GM11168 (cell line): ENCODE data around the gene GATAD2A.
"Not testable (repeated sequence)": the region's sequence is repeated elsewhere in the genome, so short reads cannot be mapped to it uniquely, and the experiment has no call there.

ENCODE experiments used
- in situ Hi-C: fragments of 300-500 bp; cut with MboI; formaldehyde crosslinking; loops from one replicate; pipeline ENCODE4 v1.12.0; 2022; ENCODE audit warnings: low sequenced_read_pairs; ENCODE audit not compliant: unreplicated experiment

Gene GATAD2A

DNA sequence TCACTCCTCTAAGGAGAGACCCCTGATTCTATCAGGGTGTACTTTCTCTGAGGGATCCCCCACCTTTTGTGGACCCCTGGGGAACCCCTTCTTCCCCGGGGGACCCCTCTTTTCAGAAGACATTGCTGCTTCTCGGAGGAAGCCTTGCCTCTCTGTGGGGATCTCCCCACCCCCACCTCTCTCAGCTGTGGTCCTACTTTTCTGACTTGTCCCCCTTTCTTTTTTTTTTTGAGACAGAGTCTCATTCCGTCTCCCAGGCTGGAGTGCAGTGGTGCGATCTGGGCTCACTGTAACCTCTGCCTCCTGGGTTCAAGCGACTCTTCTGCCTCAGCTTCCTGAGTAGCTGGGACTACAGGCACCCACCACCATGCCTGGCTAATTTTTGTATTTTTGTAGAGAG is 18.4 kb upstream of the GATAD2A start:
- in situ Hi-C loops: no loop called here

DNA sequence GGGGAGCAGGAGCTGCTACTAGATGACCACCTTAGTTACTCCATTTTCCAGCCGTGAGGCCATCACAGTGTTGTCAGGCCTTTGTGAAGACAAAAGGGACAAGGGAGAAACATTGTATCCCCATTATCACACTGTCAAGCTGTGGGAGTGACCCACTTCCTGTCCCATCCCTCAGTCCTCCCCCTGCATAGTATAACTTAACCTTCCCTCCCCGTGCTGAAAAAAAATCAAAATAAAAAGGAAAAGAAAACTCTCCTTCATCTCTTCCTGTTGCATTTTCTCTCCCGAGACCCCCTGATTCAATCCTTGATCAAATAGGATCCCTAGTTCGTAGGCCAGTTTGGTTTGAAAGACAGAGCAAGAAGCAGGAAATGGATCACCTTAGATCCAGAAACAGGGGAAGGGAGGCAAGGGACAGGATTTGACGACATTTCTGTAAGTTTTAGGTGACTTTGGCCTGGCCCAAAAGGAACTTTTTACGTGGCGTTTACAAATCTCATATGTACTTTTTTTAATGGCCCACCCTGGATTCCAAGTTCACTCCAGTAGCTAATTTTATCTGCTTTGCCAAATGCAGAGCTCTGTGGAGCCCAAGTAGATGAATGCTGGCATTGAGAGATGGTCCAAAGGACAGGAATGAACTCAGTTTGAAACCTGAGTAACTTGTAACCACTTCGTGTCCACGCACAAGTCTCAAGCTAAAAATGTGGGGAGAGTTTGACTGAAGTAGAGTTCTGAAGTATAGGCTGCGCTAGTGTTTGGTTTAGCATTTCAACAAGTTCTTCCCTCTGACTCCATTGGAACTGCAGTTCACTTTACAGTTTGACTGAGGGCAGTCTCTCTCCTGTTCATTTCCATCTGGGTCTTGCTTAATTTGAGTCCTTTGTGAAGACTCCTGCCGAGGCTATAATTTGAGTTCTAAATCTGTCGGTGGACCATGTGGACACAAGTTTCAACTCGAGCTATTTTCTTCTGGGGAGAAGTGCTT is 16.6 kb upstream of the GATAD2A start:
- in situ Hi-C loops: no loop called here

GRCh38 chr19:19389683-19390082 is 15.8 kb upstream of the GATAD2A start:
- in situ Hi-C loops: not testable (repeated sequence)

- in situ Hi-C loops: not testable (repeated sequence)
These were observed 11.1 kb upstream of the GATAD2A start for GRCh38 chr19:19394333-19394732.

- in situ Hi-C loops: no loop called here
These were observed 5.6 kb upstream of the GATAD2A start for GRCh38 chr19:19399733-19400433.

GRCh38 chr19:19402656-19403372 is 2.7 kb upstream of the GATAD2A start:
- in situ Hi-C loops: no loop called here

- in situ Hi-C loops: no loop called here
These were observed 2.0 kb upstream of the GATAD2A start for GRCh38 chr19:19403373-19403901.

DNA sequence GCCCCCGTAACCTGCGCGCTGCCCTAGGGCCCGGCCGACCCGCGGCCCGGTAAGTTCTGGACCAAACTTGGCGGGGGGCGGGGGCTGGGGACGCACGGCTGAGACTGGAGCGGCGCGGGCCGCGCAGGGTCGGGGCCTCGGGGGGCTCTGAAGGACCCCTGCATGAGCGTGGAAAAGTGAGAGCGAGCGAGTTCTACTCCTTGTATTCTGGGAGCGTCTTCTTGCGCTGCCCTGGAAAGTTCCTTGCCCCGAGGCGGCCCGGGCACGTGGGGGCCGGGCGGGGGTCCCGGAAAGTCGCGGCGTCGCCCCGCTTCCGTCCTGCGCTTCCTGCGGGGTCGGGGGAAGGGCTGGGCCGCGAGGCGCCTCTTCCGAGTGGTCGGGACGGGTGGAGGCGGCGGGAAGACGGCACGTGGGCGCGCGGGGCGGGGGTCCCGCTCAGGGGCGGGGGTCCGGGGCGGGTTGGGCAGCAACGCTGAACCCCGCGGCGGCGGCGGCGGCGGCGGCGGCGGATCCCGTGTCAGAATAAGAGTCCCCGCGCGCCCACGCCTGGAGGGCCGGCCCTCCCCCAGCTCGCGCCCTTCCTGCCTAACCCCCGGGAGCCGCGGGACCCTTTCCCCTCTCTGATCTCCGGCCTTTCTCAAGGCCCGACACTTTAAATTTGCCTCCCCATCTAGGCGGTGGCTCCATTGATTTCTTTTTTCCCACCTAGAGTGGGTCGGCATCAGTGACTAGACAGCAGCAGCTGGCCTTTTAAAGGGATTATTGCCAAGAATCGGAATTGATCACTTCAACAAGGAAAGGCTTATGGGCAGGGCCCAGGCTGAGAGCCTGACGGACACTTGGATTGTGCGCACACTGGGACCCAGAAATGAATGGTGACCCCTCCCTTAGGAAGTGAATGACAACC is 749 bp downstream of the GATAD2A start:
- in situ Hi-C loops: no loop called here

- in situ Hi-C loops: no loop called here
These were observed 1.6 kb downstream of the GATAD2A start for GRCh38 chr19:19406878-19407632.

DNA sequence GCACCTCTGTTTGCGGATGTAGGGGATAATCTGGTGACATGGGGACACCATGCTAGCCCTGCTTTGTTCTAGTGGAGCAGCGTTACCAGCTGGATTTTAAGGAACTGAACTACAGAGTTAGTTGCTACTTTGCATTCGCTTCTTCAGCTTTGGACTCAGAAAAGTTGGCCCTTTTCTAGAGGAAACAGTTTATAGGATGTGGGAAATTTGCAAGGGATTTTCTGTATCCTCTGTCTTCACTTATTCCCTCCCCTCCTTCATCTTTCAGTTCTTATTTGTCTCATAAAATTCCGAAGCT is 2.1 kb downstream of the GATAD2A start:
- in situ Hi-C loops: no loop called here

- in situ Hi-C loops: no loop called here
These were observed 3.7 kb downstream of the GATAD2A start for GRCh38 chr19:19409205-19409604.

- in situ Hi-C loops: no loop called here
These were observed 4.2 kb downstream of the GATAD2A start for GRCh38 chr19:19409631-19410030.

- in situ Hi-C loops: no loop called here
These were observed 5.4 kb downstream of the GATAD2A start for GRCh38 chr19:19410553-19411550.

DNA sequence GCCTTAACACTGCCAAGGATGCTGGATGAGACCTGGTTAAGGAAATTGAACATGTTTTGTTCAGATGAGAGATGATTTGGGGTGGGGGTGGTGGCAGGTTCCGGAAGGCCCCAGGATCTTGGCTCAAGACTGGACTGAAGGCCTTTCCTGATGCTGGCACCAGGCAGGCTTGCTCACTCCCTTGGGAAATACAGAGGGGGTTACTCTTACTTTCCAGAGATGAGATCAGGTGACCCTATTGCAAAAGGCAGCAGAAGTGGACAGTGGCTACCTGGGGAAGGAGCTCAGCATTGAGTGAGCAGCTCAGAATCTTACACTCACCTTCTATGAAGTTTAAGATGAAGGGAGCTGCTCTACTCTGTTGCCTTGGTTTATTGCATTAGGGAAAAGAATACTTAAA is 10.8 kb downstream of the GATAD2A start:
- in situ Hi-C loops: loop anchor here (5.0 kb wide), 1 partner anchor 61 kb away; no protein-coding TSS in a partner anchor

DNA sequence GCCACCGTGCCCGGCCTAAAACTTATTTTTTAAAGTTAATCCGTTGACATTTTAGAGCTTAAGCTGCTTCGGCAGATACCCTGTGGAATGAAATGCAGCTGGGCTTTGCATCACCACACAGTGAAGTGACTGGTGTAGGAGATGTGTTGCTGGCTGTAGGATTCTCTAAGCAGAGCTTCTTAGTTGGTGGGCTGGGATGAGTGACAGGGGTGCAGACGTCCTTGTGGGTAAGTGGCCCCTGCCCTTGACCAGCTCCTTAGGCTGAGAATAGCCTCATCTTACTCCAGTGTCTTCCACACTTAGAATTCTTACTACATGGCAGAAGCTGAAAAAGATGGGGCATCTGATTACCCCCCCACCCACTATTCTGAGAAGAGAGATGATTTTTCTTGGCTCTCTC is 11.6 kb downstream of the GATAD2A start:
- in situ Hi-C loops: loop anchor here (5.0 kb wide), 1 partner anchor 60 kb away; no protein-coding TSS in a partner anchor

GRCh38 chr19:19417628-19418245 is 12.3 kb downstream of the GATAD2A start:
- in situ Hi-C loops: loop anchor here (5.0 kb wide), 1 partner anchor 60 kb away; no protein-coding TSS in a partner anchor
